GM06990 (cell line): ENCODE results near the gene PPP1R17.

ENCODE experiments used
- DNase-seq: peaks from one replicate; pipeline ENCODE4 v3.0.0-alpha.2; 2011; ENCODE audit not compliant: insufficient read length; ENCODE audit errors: extremely low read depth
- H3K27me3 ChIP-seq: replicated peaks from 2 replicates; pipeline ENCODE4 v1.6.0; 2011; ENCODE audit warnings: low read length; ENCODE audit not compliant: control insufficient read depth, insufficient read depth
- H3K36me3 ChIP-seq: 2 replicates; pipeline ENCODE4 v1.5.1; 2011; ENCODE audit warnings: low read length; ENCODE audit not compliant: control insufficient read depth, insufficient read depth
- H3K4me3 ChIP-seq: replicated peaks from 2 replicates; pipeline ENCODE4 v1.5.1; 2011; ENCODE audit warnings: low read depth, mild to moderate bottlenecking, control low read depth, low read length
- TF ChIP-seq, protein P1 (sequence below): IDR thresholded peaks from 2 replicates; pipeline ENCODE4 v1.5.1; 2011; ENCODE audit warnings: low read length, control low read depth, mild to moderate bottlenecking, inconsistent platforms; ENCODE audit not compliant: insufficient read depth, poor library complexity, severe bottlenecking

PPP1R17 gene

DNA sequence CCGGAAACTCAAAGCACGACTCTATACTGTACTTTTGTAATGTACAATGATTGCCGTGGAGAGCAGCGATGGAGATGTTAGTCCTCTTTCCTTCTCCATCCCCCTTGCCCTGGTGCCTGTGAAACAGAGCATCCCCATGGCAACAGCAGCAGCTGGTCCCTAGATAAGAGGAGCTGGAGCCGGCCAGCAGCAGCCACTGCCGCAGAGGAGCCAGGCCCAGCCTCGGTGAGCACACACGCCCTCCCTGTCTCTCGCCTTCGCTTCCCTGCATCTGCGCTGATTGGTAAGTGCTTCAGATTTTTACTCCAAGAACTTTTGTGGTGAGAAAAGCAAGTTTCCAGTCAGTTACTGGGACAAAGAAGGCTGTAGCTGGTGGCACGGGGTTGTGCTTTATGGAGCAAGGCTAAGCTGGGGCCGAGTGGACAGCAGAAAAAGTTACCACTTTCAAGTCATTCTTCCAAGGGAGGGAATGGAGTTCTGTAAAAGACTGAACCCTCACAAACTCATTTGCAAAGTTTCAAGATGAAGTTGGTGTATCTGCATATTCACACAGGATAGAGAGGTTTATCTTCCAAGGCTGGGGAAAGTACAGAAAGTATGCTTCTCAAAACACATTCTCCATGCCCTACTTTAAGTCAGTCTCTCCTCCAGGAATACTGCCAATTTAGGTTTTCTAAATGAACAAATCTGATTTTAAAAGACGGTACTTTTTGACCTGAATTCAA is at the start of gene PPP1R17:
PPP1R17 (plus strand) TSS at position 192 of the 725 bp plus-strand sequence. CDS start 5,227 bp downstream, outside the sequence.
- no peak for DNase-seq
- Histone ChIP-seq H3K36me3 (no peaks in the 10 kb centered on the region), H3K27me3 (no peaks in the 10 kb centered on the region), H3K4me3 (no peak within 1 kb of the TSS)
- TF ChIP-seq, protein P1, sequence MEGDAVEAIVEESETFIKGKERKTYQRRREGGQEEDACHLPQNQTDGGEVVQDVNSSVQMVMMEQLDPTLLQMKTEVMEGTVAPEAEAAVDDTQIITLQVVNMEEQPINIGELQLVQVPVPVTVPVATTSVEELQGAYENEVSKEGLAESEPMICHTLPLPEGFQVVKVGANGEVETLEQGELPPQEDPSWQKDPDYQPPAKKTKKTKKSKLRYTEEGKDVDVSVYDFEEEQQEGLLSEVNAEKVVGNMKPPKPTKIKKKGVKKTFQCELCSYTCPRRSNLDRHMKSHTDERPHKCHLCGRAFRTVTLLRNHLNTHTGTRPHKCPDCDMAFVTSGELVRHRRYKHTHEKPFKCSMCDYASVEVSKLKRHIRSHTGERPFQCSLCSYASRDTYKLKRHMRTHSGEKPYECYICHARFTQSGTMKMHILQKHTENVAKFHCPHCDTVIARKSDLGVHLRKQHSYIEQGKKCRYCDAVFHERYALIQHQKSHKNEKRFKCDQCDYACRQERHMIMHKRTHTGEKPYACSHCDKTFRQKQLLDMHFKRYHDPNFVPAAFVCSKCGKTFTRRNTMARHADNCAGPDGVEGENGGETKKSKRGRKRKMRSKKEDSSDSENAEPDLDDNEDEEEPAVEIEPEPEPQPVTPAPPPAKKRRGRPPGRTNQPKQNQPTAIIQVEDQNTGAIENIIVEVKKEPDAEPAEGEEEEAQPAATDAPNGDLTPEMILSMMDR, result no peak

DNA sequence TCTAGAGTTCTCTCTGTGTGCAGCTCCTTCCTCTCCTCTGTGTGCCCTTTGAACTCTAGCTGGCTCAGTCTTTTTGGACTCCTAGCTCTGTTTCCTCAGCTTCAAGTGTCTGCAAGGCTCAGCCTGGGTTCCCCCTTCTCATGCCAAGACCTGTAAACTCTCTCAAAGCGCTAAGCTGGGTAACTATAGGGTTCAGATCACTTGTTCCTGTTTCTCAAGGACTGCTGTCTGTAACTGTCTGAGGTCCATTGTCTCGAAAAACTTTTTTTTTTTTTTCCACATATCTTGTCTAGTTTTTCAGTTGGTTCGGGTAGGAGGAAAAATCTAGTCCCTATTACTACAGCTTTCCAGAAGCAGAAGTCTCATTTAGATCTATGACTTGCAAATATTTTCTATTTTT is 46.6 kb upstream of the PPP1R17 start:
- TF ChIP-seq, protein P1, result no peak
- DNase-seq, result no peak
- H3K27me3 ChIP-seq, result no peaks in the 10 kb centered on the region
- H3K4me3 ChIP-seq, result no peak overlapping the region
- H3K36me3 ChIP-seq, result no peaks in the 10 kb centered on the region

DNA sequence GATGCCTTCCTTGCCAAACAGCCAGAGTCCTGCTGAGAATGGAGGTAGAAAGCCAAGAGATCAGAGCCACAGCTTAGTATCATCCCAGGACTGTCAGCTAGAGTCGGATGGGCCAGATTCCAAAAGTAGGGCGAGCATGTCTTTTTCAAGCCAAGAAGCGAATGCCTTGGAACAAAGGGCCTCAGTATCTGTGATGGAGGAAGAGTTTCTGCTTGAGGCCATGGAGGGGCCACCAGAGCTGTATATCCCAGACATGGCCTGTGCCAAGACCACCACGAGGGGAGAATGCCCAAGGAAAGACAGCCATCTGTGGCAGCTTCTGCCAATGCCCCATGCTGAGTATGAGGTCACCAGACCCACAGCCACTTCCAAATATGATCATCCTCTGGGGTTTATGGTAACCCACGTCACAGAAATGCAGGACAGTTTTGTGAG is 44.3 kb upstream of the PPP1R17 start:
- H3K36me3 ChIP-seq, result no peaks in the 10 kb centered on the region
- no peak for DNase-seq
- TF ChIP-seq, protein P1, result no peak
- H3K27me3 ChIP-seq, result no peaks in the 10 kb centered on the region; the same call in 1 of the 2 replicates
- no peak overlapping the region for H3K4me3 ChIP-seq

DNA sequence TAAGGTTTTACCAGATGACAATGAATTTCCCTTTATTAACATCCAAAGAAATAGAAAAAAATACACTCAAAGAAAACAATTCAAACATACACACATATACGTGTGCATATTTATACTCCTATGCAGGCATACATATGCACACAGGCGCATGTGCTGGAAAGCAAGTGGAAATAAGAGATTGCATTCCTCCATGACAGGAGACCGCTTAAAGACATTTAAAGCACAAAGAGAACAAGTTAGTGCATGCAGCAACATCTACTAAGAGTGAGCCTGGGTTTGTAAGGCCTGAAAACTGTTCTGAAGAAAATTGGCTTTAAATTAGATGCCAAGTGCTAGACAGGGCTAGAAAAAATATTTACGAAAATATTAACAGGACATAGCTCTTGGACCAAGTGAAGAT is 40.1 kb upstream of the PPP1R17 start:
- TF ChIP-seq, protein P1, result no peak
- Histone ChIP-seq H3K27me3 (no peaks in the 10 kb centered on the region; the same call in none of the 2 replicates), H3K4me3 (no peak overlapping the region), H3K36me3 (no peaks in the 10 kb centered on the region)
- DNase-seq, result no peak

DNA sequence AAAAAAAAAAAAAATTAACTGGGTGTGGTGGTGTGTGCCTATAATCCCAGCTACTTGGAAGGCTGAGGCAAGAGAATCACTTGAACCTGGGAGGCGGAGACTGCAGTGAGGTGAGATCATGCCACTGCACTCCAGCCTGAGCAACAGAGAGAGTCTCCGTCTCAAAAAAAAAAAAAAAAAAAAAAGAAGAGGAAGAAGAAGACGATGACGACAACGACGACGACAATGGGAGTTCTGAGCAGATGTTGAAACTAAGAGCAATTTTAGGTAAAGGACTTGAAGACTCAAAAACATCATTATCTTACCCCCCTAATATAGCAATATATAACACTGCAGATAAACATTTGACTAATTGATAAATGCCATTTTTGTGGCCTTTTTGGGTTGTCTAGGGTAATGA is 39.5 kb upstream of the PPP1R17 start:
- Histone ChIP-seq H3K4me3 (no peak overlapping the region), H3K27me3 (no peaks in the 10 kb centered on the region; the same call in none of the 2 replicates), H3K36me3 (no peaks in the 10 kb centered on the region)
- TF ChIP-seq, protein P1, result no peak
- DNase-seq, result no peak
